CD14-positive monocyte (primary cell): ENCODE results near the gene MORN4. TPM values are rescaled to one million over a fixed set of nuclear protein-coding genes. Genes with fewer than 3 reads are reported as not detected.

Source experiments
- DNase-seq, 3 donors: peaks; one replicate each; pipeline ENCODE4 v3.0.0-alpha.2; 2011 to 2022
- H2AFZ ChIP-seq: 2 replicates; pipeline ENCODE4 v1.6.0; 2012; ENCODE audit warnings: mild to moderate bottlenecking, low read depth, low read length, inconsistent platforms; ENCODE audit not compliant: insufficient read depth, poor library complexity, severe bottlenecking
- H3K27ac ChIP-seq, 2 donors: 1 replicate in 1 of 2; 2 replicates in 1 of 2; pipeline ENCODE4 v1.5.1; 2012 to 2013; ENCODE audit warnings: low read length in 2 of 2, control low read depth in 1 of 2, inconsistent platforms in 1 of 2, low read depth in 1 of 2, mild to moderate bottlenecking in 1 of 2
- H3K27me3 ChIP-seq, 2 donors: one replicate each; pipeline versions ENCODE4 v1.6.0 to v1.6.1; 2011 to 2013; ENCODE audit warnings: low read length in 2 of 2; ENCODE audit not compliant: control insufficient read depth in 2 of 2, insufficient read depth in 2 of 2
- H3K36me3 ChIP-seq, 2 donors: replicated peaks in 1 of 2; 1 replicate in 1 of 2; 2 replicates in 1 of 2; pipeline versions ENCODE4 v1.5.1 to v1.6.1; 2012 to 2013; ENCODE audit warnings: low read length in 2 of 2, control low read depth in 1 of 2, inconsistent platforms in 1 of 2, mild to moderate bottlenecking in 1 of 2; ENCODE audit not compliant: insufficient read depth in 2 of 2, control insufficient read depth in 1 of 2
- H3K4me1 ChIP-seq, 2 donors: 1 replicate in 1 of 2; 2 replicates in 1 of 2; pipeline versions ENCODE4 v1.5.1 to v1.6.1; 2012 to 2013; ENCODE audit warnings: low read length in 2 of 2, control low read depth in 1 of 2, inconsistent platforms in 1 of 2, mild to moderate bottlenecking in 1 of 2, moderate library complexity in 1 of 2; ENCODE audit not compliant: insufficient read depth in 2 of 2, control insufficient read depth in 1 of 2
- H3K4me2 ChIP-seq: replicated peaks from 2 replicates; pipeline ENCODE3; 2012; ENCODE audit warnings: low read length, moderate library complexity, mild to moderate bottlenecking; ENCODE audit not compliant: poor library complexity, severe bottlenecking; ENCODE audit errors: extremely low read depth
- H3K4me3 ChIP-seq, 3 experiments: fragments of 200-600 bp in 1 of 3; sonication (generic) in 1 of 3; replicated peaks in 1 of 3; 1 replicate in 2 of 3; 2 replicates in 1 of 3; pipeline ENCODE4 v1.5.1; 2011 to 2013; ENCODE audit warnings: low read length in 3 of 3, mild to moderate bottlenecking in 3 of 3, control low read depth in 2 of 3, low read depth in 2 of 3, inconsistent platforms in 1 of 3, moderate library complexity in 1 of 3
- H3K79me2 ChIP-seq: 2 replicates; pipeline ENCODE4 v1.6.0; 2012; ENCODE audit warnings: mild to moderate bottlenecking, control low read depth, inconsistent platforms, low read length, moderate library complexity; ENCODE audit not compliant: insufficient read depth
- H3K9ac ChIP-seq: 2 replicates; pipeline ENCODE4 v1.6.0; 2017; ENCODE audit warnings: low read length, mild to moderate bottlenecking; ENCODE audit not compliant: insufficient read depth, poor library complexity, severe bottlenecking
- H3K9me3 ChIP-seq, 2 donors: replicated peaks in 1 of 2; 1 replicate in 1 of 2; 2 replicates in 1 of 2; pipeline versions ENCODE4 v1.5.1 to v1.6.1; 2012 to 2013; ENCODE audit warnings: low read length in 2 of 2, control low read depth in 1 of 2; ENCODE audit not compliant: control insufficient read depth in 1 of 2, insufficient read depth in 1 of 2
- H4K20me1 ChIP-seq: 2 replicates; pipeline ENCODE4 v1.6.0; 2012; ENCODE audit warnings: mild to moderate bottlenecking, low read length, control low read depth, moderate library complexity; ENCODE audit not compliant: insufficient read depth
- H3K27ac Mint-ChIP-seq, 7 donors: one replicate each; pipeline ENCODE4 v1.8.0; 2020; ENCODE audit warnings: mild to moderate bottlenecking in 7 of 7, mixed read lengths in 7 of 7, moderate library complexity in 6 of 7, inconsistent platforms in 2 of 7
- H3K27me3 Mint-ChIP-seq, 3 donors: one replicate each; pipeline ENCODE4 v1.8.0; 2021 to 2022; ENCODE audit warnings: low read depth in 3 of 3, mild to moderate bottlenecking in 3 of 3, mixed read lengths in 3 of 3, moderate library complexity in 3 of 3, inconsistent platforms in 1 of 3
- H3K36me3 Mint-ChIP-seq, 2 donors: one replicate each; pipeline ENCODE4 v1.8.0; 2020; ENCODE audit warnings: mixed read lengths in 2 of 2, inconsistent platforms in 1 of 2, mild to moderate bottlenecking in 1 of 2
- H3K4me1 Mint-ChIP-seq: one replicate; pipeline ENCODE4 v1.8.0; 2020; ENCODE audit warnings: mild to moderate bottlenecking, mixed read lengths
- H3K4me3 Mint-ChIP-seq, 2 donors: one replicate each; pipeline ENCODE4 v1.8.0; 2020; ENCODE audit warnings: mild to moderate bottlenecking in 2 of 2, mixed read lengths in 2 of 2, moderate library complexity in 1 of 2
- H3K9me3 Mint-ChIP-seq, 7 donors: one replicate each; pipeline ENCODE4 v1.8.0; 2020 to 2022; ENCODE audit warnings: mixed read lengths in 7 of 7, mild to moderate bottlenecking in 6 of 7, moderate library complexity in 6 of 7, inconsistent platforms in 2 of 7
- WGBS: methylation state at CpG from one replicate; pipeline ENCODE4 v1.1.5; 2013; ENCODE audit warnings: missing lambda C conversion rate; ENCODE audit not compliant: insufficient coverage; 5-methylcytosine and 5-hydroxymethylcytosine counted together
- intact Hi-C, 2 donors: fragments of 100-400 bp; cut with micrococcal nuclease; formaldehyde crosslinking; loops; one replicate each; pipeline versions ENCODE4 v1.15.0 to v1.15.1; 2023
- polyA plus RNA-seq, 3 donors: library from polyadenylated mRNA; depleted of rRNA in 1 of 3; unstranded in 2 of 3; stranded (reverse) in 1 of 3; fragments of 300-500 nt in 2 of 3; fragments of >200 nt in 1 of 3; fragmentation: Illumina TruSeq in 2 of 3; gene quantifications; 1 replicate in 2 of 3; 2 replicates in 1 of 3; pipeline ENCODE4 v1.2.3, GENCODE V29; 2012 to 2021
- TF ChIP-seq, protein P1 (sequence below): fragments of 200-600 bp; IDR thresholded peaks from one replicate; pipeline ENCODE4 v1.8.0; 2022; ENCODE audit warnings: antibody characterized with exemption, mild to moderate bottlenecking

Gene MORN4
- polyA plus RNA-seq, 3 donors, result not detected

GRCh38 chr10:97600616-97601015 lies 32.7 kb downstream of the MORN4 start:
- TF ChIP-seq, protein P1, sequence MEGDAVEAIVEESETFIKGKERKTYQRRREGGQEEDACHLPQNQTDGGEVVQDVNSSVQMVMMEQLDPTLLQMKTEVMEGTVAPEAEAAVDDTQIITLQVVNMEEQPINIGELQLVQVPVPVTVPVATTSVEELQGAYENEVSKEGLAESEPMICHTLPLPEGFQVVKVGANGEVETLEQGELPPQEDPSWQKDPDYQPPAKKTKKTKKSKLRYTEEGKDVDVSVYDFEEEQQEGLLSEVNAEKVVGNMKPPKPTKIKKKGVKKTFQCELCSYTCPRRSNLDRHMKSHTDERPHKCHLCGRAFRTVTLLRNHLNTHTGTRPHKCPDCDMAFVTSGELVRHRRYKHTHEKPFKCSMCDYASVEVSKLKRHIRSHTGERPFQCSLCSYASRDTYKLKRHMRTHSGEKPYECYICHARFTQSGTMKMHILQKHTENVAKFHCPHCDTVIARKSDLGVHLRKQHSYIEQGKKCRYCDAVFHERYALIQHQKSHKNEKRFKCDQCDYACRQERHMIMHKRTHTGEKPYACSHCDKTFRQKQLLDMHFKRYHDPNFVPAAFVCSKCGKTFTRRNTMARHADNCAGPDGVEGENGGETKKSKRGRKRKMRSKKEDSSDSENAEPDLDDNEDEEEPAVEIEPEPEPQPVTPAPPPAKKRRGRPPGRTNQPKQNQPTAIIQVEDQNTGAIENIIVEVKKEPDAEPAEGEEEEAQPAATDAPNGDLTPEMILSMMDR, result no peak
- no CpG with 5 or more reads among the region's 1 CpG for WGBS
- Mint-ChIP-seq H3K4me1 (no peaks in the 10 kb centered on the region), H3K4me3 (no peak overlapping the region), H3K27me3 (peaks cover 0 to 5% (median 3%) of the 10 kb centered on the region in 3 donors), H3K27ac (no peak overlapping the region), H3K36me3 (no peaks in the 10 kb centered on the region), H3K9me3 (peaks cover 0 to 1% (median 0%) of the 10 kb centered on the region in 7 donors)
- Histone ChIP-seq H3K4me1 (no peaks in the 10 kb centered on the region), H3K36me3 (no peaks in the 10 kb centered on the region), H3K27ac (no peak overlapping the region), H3K9me3 (no peaks in the 10 kb centered on the region), H3K27me3 (no peaks in the 10 kb centered on the region), H4K20me1 (no peaks in the 10 kb centered on the region), H3K79me2 (no peaks in the 10 kb centered on the region), H3K4me2 (no peak overlapping the region), H2AFZ (no peak overlapping the region), H3K9ac (no peak overlapping the region), H3K4me3 (no peak overlapping the region)
- intact Hi-C loops, result no loop called here
- no peak for DNase-seq

GRCh38 chr10:97599272-97599619 lies 34.1 kb downstream of the MORN4 start:
- no peak overlapping the region for H3K4me2 ChIP-seq
- no peaks in the 10 kb centered on the region for H3K79me2 ChIP-seq
- no peak overlapping the region for H3K4me3 ChIP-seq
- no peaks in the 10 kb centered on the region for H3K9me3 ChIP-seq
- no peak overlapping the region for H2AFZ ChIP-seq
- Mint-ChIP-seq H3K27me3 (peaks cover 0 to 4% (median 2%) of the 10 kb centered on the region in 3 donors), H3K9me3 (peaks cover 0 to 1% (median 0%) of the 10 kb centered on the region in 7 donors), H3K4me1 (no peaks in the 10 kb centered on the region), H3K27ac (no peak overlapping the region), H3K36me3 (no peaks in the 10 kb centered on the region), H3K4me3 (no peak overlapping the region)
- DNase-seq, result no peak
- H4K20me1 ChIP-seq, result no peaks in the 10 kb centered on the region
- intact Hi-C loops, result no loop called here
- no peak overlapping the region for H3K27ac ChIP-seq
- H3K4me1 ChIP-seq, result no peaks in the 10 kb centered on the region
- no peaks in the 10 kb centered on the region for H3K27me3 ChIP-seq
- TF ChIP-seq, protein P1, result no peak
- no peak overlapping the region for H3K9ac ChIP-seq
- WGBS, result 100% methylated on average over 3 of the region's 6 CpGs
- no peaks in the 10 kb centered on the region for H3K36me3 ChIP-seq
